Left renal pelvis (tissue), 4 donors: ENCODE data around the gene KRTCAP2. TPM values are rescaled to one million over a fixed set of nuclear protein-coding genes. Genes with fewer than 3 reads are reported as not detected.

Experiments
- DNase-seq, 4 donors: peaks; one replicate each; pipeline ENCODE4 v3.0.0-alpha.2; 2013; ENCODE audit warnings: low read depth in 4 of 4, low spot score in 3 of 4
- polyA plus RNA-seq, 4 donors: library from polyadenylated mRNA; unstranded; fragments of 120-200 nt; gene quantifications; one replicate each; pipeline ENCODE4 v1.2.1, GENCODE V29; 2013; ENCODE audit not compliant: insufficient read length in 4 of 4

The KRTCAP2 gene
- polyA plus RNA-seq, 4 donors = 139 to 182 (median 152) TPM

GRCh38 chr1:155122308-155122707 is 50.8 kb downstream of the KRTCAP2 start:
- no peak for DNase-seq

GRCh38 chr1:155121249-155121648 is 51.9 kb downstream of the KRTCAP2 start:
- no peak for DNase-seq

- no peak for DNase-seq
Measured at GRCh38 chr1:155120253-155120652, 52.9 kb downstream of the KRTCAP2 start.

Other genes with a start within 250 kb of the KRTCAP2 start
- 10 to 100 TPM; 25.2 to 40.1 (median 35.4) TPM for gene PMVK, start 236.6 kb downstream of the KRTCAP2 start, polyA plus RNA-seq
- gene PBXIP1, start 217.2 kb downstream of the KRTCAP2 start, polyA plus RNA-seq = 10 to 100 TPM; 66.2 to 76.1 (median 71.1) TPM
- gene PYGO2, start 211.5 kb downstream of the KRTCAP2 start, polyA plus RNA-seq = 10 to 100 TPM; 36.8 to 49.7 (median 44.9) TPM
- 100 to 1,000 TPM in 1 of 4 donors, 10 to 100 TPM in 3; 79.2 to 119 (median 88.0) TPM for gene SHC1, start 202.6 kb downstream of the KRTCAP2 start, polyA plus RNA-seq
- 100 to 1,000 TPM in 1 of 4 donors, 10 to 100 TPM in 3; 89.2 to 104 (median 94.2) TPM for gene CKS1B, start 198.6 kb downstream of the KRTCAP2 start, polyA plus RNA-seq
- gene FLAD1, start 190.0 kb downstream of the KRTCAP2 start, polyA plus RNA-seq = 10 to 100 TPM; 20.4 to 39.1 (median 28.9) TPM
- gene LENEP, start 179.7 kb downstream of the KRTCAP2 start, polyA plus RNA-seq = under 1 TPM in 3 of 4 donors, not detected in 1; 0.30 to 0.73 (median 0.50) TPM
- 10 to 100 TPM in 3 of 4 donors, 1 to 10 TPM in 1; 3.8 to 19.1 (median 12.4) TPM for gene ZBTB7B, start 170.5 kb downstream of the KRTCAP2 start, polyA plus RNA-seq
- gene DCST2, start 139.5 kb downstream of the KRTCAP2 start, polyA plus RNA-seq = 1 to 10 TPM in 3 of 4 donors, under 1 TPM in 1; 0.78 to 2.7 (median 1.5) TPM
- under 1 TPM; 0.21 to 0.41 (median 0.29) TPM for gene DCST1, start 139.5 kb downstream of the KRTCAP2 start, polyA plus RNA-seq
- 10 to 100 TPM; 37.6 to 53.1 (median 46.2) TPM for gene ADAM15, start 122.0 kb downstream of the KRTCAP2 start, polyA plus RNA-seq
- 10 to 100 TPM; 19.2 to 24.8 (median 19.5) TPM for gene EFNA4, start 109.6 kb downstream of the KRTCAP2 start, polyA plus RNA-seq
- 1 to 10 TPM; 5.7 to 7.8 (median 6.3) TPM for gene EFNA3, start 94.5 kb downstream of the KRTCAP2 start, polyA plus RNA-seq
- 10 to 100 TPM; 23.7 to 69.5 (median 63.0) TPM for gene EFNA1, start 45.4 kb downstream of the KRTCAP2 start, polyA plus RNA-seq
- gene SLC50A1, start 37.5 kb downstream of the KRTCAP2 start, polyA plus RNA-seq = 10 to 100 TPM; 39.6 to 66.6 (median 54.3) TPM
- gene DPM3, start 32.8 kb downstream of the KRTCAP2 start, polyA plus RNA-seq = 10 to 100 TPM; 29.4 to 49.8 (median 31.4) TPM
- 1 to 10 TPM; 2.4 to 6.3 (median 3.2) TPM for gene TRIM46, start 545 bp upstream of the KRTCAP2 start, polyA plus RNA-seq
- gene THBS3, start 34.6 kb upstream of the KRTCAP2 start, polyA plus RNA-seq = 10 to 100 TPM; 27.7 to 52.9 (median 46.5) TPM
- 10 to 100 TPM; 26.6 to 49.9 (median 39.6) TPM for gene MTX1, start 35.4 kb upstream of the KRTCAP2 start, polyA plus RNA-seq
- gene ENTREP3, start 82.2 kb upstream of the KRTCAP2 start, polyA plus RNA-seq = 10 to 100 TPM; 20.0 to 32.8 (median 24.2) TPM
- 10 to 100 TPM; 45.9 to 72.1 (median 58.9) TPM for gene SCAMP3, start 89.1 kb upstream of the KRTCAP2 start, polyA plus RNA-seq
- 10 to 100 TPM; 70.1 to 93.6 (median 74.8) TPM for gene CLK2, start 100.2 kb upstream of the KRTCAP2 start, polyA plus RNA-seq
- 10 to 100 TPM in 2 of 4 donors, 1 to 10 TPM in 2; 8.4 to 11.9 (median 10.1) TPM for gene HCN3, start 104.2 kb upstream of the KRTCAP2 start, polyA plus RNA-seq
- gene PKLR, start 128.1 kb upstream of the KRTCAP2 start, polyA plus RNA-seq = 1 to 10 TPM in 3 of 4 donors, under 1 TPM in 1; 0.53 to 8.7 (median 5.7) TPM
- gene FDPS, start 135.6 kb upstream of the KRTCAP2 start, polyA plus RNA-seq = 100 to 1,000 TPM; 110 to 201 (median 171) TPM
- gene RUSC1, start 147.6 kb upstream of the KRTCAP2 start, polyA plus RNA-seq = 10 to 100 TPM; 35.4 to 40.6 (median 36.6) TPM